Neural cell (in vitro differentiated cells): ENCODE measurements around the gene USB1. TPM values are rescaled to one million over a fixed set of nuclear protein-coding genes. Genes with fewer than 3 reads are reported as not detected.

Experiments
- H2AFZ ChIP-seq: fragments of 200-600, 300-800 bp; sonication (generic), shearing (Covaris generic); 2 replicates; pipeline ENCODE4 v1.6.0; 2014; ENCODE audit warnings: low read depth, mild to moderate bottlenecking, antibody characterized with exemption, low read length, moderate library complexity
- H3F3A ChIP-seq: fragments of 200-600 bp; shearing (Covaris generic); 2 replicates; pipeline ENCODE4 v1.6.1; 2016; ENCODE audit warnings: mild to moderate bottlenecking, moderate library complexity, mixed read lengths, antibody characterized with exemption, low read length; ENCODE audit not compliant: insufficient read depth, poor library complexity, severe bottlenecking
- H3K27ac ChIP-seq: fragments of 200-600, 300-800 bp; sonication (generic), shearing (Covaris generic); 2 replicates; pipeline ENCODE4 v1.5.1; 2014; ENCODE audit warnings: mild to moderate bottlenecking, low read length, moderate library complexity
- H3K27me3 ChIP-seq: fragments of 300-800, 200-600 bp; sonication (generic), shearing (Covaris generic); 2 replicates; pipeline ENCODE4 v1.6.0; 2014; ENCODE audit warnings: mild to moderate bottlenecking, low read depth, low read length, moderate library complexity; ENCODE audit not compliant: insufficient read depth
- H3K36me3 ChIP-seq: fragments of 300-800, 200-600 bp; sonication (generic), shearing (Covaris generic); 2 replicates; pipeline ENCODE4 v1.5.1; 2014; ENCODE audit warnings: mild to moderate bottlenecking, antibody characterized with exemption, low read length, moderate library complexity; ENCODE audit not compliant: insufficient read depth
- H3K4me2 ChIP-seq: fragments of 300-800, 200-600 bp; sonication (generic), shearing (Covaris generic); 2 replicates; pipeline ENCODE4 v1.6.0; 2014; ENCODE audit warnings: mild to moderate bottlenecking, low read length
- H3K4me3 ChIP-seq: fragments of 300-800, 200-600 bp; sonication (generic), shearing (Covaris generic); 2 replicates; pipeline ENCODE4 v1.5.1; 2014; ENCODE audit warnings: mild to moderate bottlenecking, low read length, moderate library complexity
- H3K79me2 ChIP-seq: fragments of 200-600 bp; shearing (Covaris generic); replicated peaks from 2 replicates; pipeline ENCODE4 v1.6.0; 2014; ENCODE audit warnings: mild to moderate bottlenecking, low read length, moderate library complexity; ENCODE audit not compliant: insufficient read depth
- H3K9ac ChIP-seq: fragments of 300-800, 200-600 bp; sonication (generic), shearing (Covaris generic); 2 replicates; pipeline ENCODE4 v1.6.1; 2016; ENCODE audit warnings: mild to moderate bottlenecking, low read length, mixed read lengths
- H3K9me2 ChIP-seq: fragments of 200-600 bp; shearing (Covaris generic); 2 replicates; pipeline ENCODE4 v1.6.1; 2016; ENCODE audit warnings: mild to moderate bottlenecking, low read length, mixed read lengths; ENCODE audit not compliant: insufficient read depth
- H3K9me3 ChIP-seq: fragments of 200-600, 300-800 bp; sonication (generic), shearing (Covaris generic); 2 replicates; pipeline ENCODE4 v1.6.1; 2016; ENCODE audit warnings: mild to moderate bottlenecking, mixed run types, low read length, moderate library complexity, mixed read lengths
- H4K20me1 ChIP-seq: fragments of 200-600 bp; shearing (Covaris generic); 2 replicates; pipeline ENCODE4 v1.6.1; 2016; ENCODE audit warnings: mild to moderate bottlenecking, mixed run types; ENCODE audit not compliant: insufficient read depth
- CTCF ChIP-seq: fragments of 450-650 bp; IDR thresholded peaks from 2 replicates; pipeline ENCODE4 v1.5.1; 2014; ENCODE audit warnings: antibody characterized with exemption, mild to moderate bottlenecking, moderate library complexity; ENCODE audit not compliant: poor library complexity, severe bottlenecking
- EP300 ChIP-seq: fragments of 450-650 bp; conservative IDR thresholded peaks from 2 replicates; pipeline ENCODE4 v1.6.1; 2014; ENCODE audit warnings: antibody characterized with exemption, mild to moderate bottlenecking, moderate library complexity; ENCODE audit not compliant: poor library complexity, severe bottlenecking
- EZH2 ChIP-seq: fragments of 200-600, 300-800 bp; shearing (Covaris generic), sonication (generic); IDR thresholded peaks from 2 replicates; pipeline ENCODE4 v1.6.1; 2014; ENCODE audit warnings: antibody characterized with exemption, low read length, borderline replicate concordance, mild to moderate bottlenecking; ENCODE audit not compliant: insufficient read depth, poor library complexity, severe bottlenecking
- MXI1 ChIP-seq: fragments of 450-650 bp; conservative IDR thresholded peaks from 2 replicates; pipeline ENCODE4 v1.6.1; 2014; ENCODE audit warnings: antibody characterized with exemption, mild to moderate bottlenecking; ENCODE audit not compliant: poor library complexity, severe bottlenecking
- POLR2AphosphoS5 ChIP-seq: IDR thresholded peaks from 2 replicates; pipeline ENCODE4 v1.6.1; 2012
- RAD21 ChIP-seq: fragments of 450-650 bp; conservative IDR thresholded peaks from 2 replicates; pipeline ENCODE4 v1.6.1; 2014; ENCODE audit warnings: antibody characterized with exemption, mild to moderate bottlenecking, moderate library complexity
- REST ChIP-seq: IDR thresholded peaks from 2 replicates; pipeline ENCODE4 v1.6.1; 2012; ENCODE audit warnings: borderline replicate concordance
- SMC3 ChIP-seq: fragments of 450-650 bp; conservative IDR thresholded peaks from 2 replicates; pipeline ENCODE4 v1.6.1; 2014; ENCODE audit warnings: antibody characterized with exemption, mild to moderate bottlenecking, moderate library complexity; ENCODE audit not compliant: poor library complexity
- TAF1 ChIP-seq: IDR thresholded peaks from 2 replicates; pipeline ENCODE4 v1.6.1; 2012; ENCODE audit warnings: low read depth
- polyA plus RNA-seq: library from polyadenylated mRNA; depleted of rRNA; stranded (reverse); fragments of >200 nt; gene quantifications from 2 replicates; pipeline ENCODE4 v1.2.3, GENCODE V29; 2014

Gene USB1
- polyA plus RNA-seq, 1 donor from 2014 or later, result 25.7 TPM

- Histone ChIP-seq H2AFZ (no peak overlapping the region), H3K4me2 (no peak overlapping the region), H3K36me3 (no peaks in the 10 kb centered on the region), H3K79me2 (no peaks in the 10 kb centered on the region), H3K9me2 (no peaks in the 10 kb centered on the region), H3K9me3 (no peaks in the 10 kb centered on the region), H3K4me3 (no peak overlapping the region), H3F3A (no peaks in the 10 kb centered on the region), H3K27ac (no peak overlapping the region), H3K9ac (no peak overlapping the region), H4K20me1 (no peaks in the 10 kb centered on the region), H3K27me3 (no peaks in the 10 kb centered on the region)
- no peak for TF ChIP-seq RAD21
- TF ChIP-seq REST, result no peak
- TF ChIP-seq POLR2AphosphoS5, result no peak
- no peak for TF ChIP-seq MXI1
- no peak for TF ChIP-seq SMC3
- no peak for TF ChIP-seq EP300
- no peak for TF ChIP-seq TAF1
- TF ChIP-seq EZH2, result no peak
- no peak for TF ChIP-seq CTCF
Measured at GRCh38 chr16:57957673-57958392, 43.4 kb upstream of the USB1 start.

- Histone ChIP-seq H3K9me3 (no peaks in the 10 kb centered on the region), H3K27ac (no peak overlapping the region), H3K79me2 (no peaks in the 10 kb centered on the region)
Measured at GRCh38 chr16:57958544-57958943, 42.7 kb upstream of the USB1 start.

More at GRCh38 chr16:57958544-57958943, 42.7 kb upstream of the USB1 start:
- Histone ChIP-seq H3K27me3 (no peaks in the 10 kb centered on the region), H4K20me1 (no peaks in the 10 kb centered on the region), H3K9me2 (no peaks in the 10 kb centered on the region), H2AFZ (no peak overlapping the region), H3K4me2 (no peak overlapping the region), H3K9ac (no peak overlapping the region), H3F3A (no peaks in the 10 kb centered on the region), H3K4me3 (no peak overlapping the region), H3K36me3 (no peaks in the 10 kb centered on the region)
- TF ChIP-seq CTCF, result no peak
- no peak for TF ChIP-seq SMC3
- no peak for TF ChIP-seq EP300
- no peak for TF ChIP-seq TAF1
- no peak for TF ChIP-seq RAD21
- no peak for TF ChIP-seq POLR2AphosphoS5
- no peak for TF ChIP-seq EZH2
- TF ChIP-seq REST, result no peak
- TF ChIP-seq MXI1, result no peak
